ENCODE results near the gene PARD3.

Gene PARD3

GRCh38 chr10:34081347-34081743 is 733.8 kb downstream of the PARD3 start:
- TF ChIP-seq CTBP1 (IDR thresholded peaks at IDR 0.05; ENCODE audit: borderline replicate concordance) (no peak), NFRKB (IDR thresholded peaks at IDR 0.05) (no peak), ELF4 (IDR thresholded peaks at IDR 0.05) (no peak), ARNT (IDR thresholded peaks at IDR 0.05) (no peak), FOXM1 (IDR thresholded peaks at IDR 0.05; ENCODE audit: borderline replicate concordance) (no peak), ZNF384 (IDR thresholded peaks at IDR 0.05) (no peak)
- ChIA-PET POLR2A (no interaction called here), CTCF (no interaction called here)
- no peak for DNase-seq (ENCODE audit: extremely low spot score)

- POLR2A ChIA-PET = no interaction called here
- TF ChIP-seq SUZ12 (IDR thresholded peaks at IDR 0.05) = no peak
- TF ChIP-seq SP1 (IDR thresholded peaks at IDR 0.05) = no peak
- no peak for TF ChIP-seq PKNOX1 (IDR thresholded peaks at IDR 0.05)
- no peak for TF ChIP-seq ARNT (IDR thresholded peaks at IDR 0.05)
- TF ChIP-seq ZNF384 (IDR thresholded peaks at IDR 0.05) = no peak
- TF ChIP-seq TARDBP (IDR thresholded peaks at IDR 0.05) = no peak
- TF ChIP-seq FOXA1 (IDR thresholded peaks at IDR 0.05) = no peak
- no peak for TF ChIP-seq HDGF (IDR thresholded peaks at IDR 0.05; ENCODE audit: borderline replicate concordance)
- no peak for TF ChIP-seq FOXK2 (IDR thresholded peaks at IDR 0.05)
- no peak for TF ChIP-seq ELF4 (IDR thresholded peaks at IDR 0.05)
- TF ChIP-seq LEF1 (IDR thresholded peaks at IDR 0.05; ENCODE audit: borderline replicate concordance) = no peak
- no peak for TF ChIP-seq CTBP1 (IDR thresholded peaks at IDR 0.05; ENCODE audit: borderline replicate concordance)
- no peak for TF ChIP-seq BHLHE40 (IDR thresholded peaks at IDR 0.05; ENCODE audit: borderline replicate concordance)
- TF ChIP-seq NFRKB (IDR thresholded peaks at IDR 0.05) = no peak
- no peak for TF ChIP-seq FOXM1 (IDR thresholded peaks at IDR 0.05; ENCODE audit: borderline replicate concordance)
- TF ChIP-seq L3MBTL2 (conservative IDR thresholded peaks at IDR 0.05) = no peak
- no peak for DNase-seq (ENCODE audit: extremely low spot score)
- CTCF ChIA-PET = no interaction called here
Observed at GRCh38 chr10:34080485-34081346, 734.4 kb downstream of the PARD3 start.

GRCh38 chr10:34079702-34080484 is 735.2 kb downstream of the PARD3 start:
- TF ChIP-seq BHLHE40 (IDR thresholded peaks at IDR 0.05; ENCODE audit: borderline replicate concordance) (no peak), SP1 (IDR thresholded peaks at IDR 0.05) (no peak), PKNOX1 (IDR thresholded peaks at IDR 0.05) (no peak), CTBP1 (IDR thresholded peaks at IDR 0.05; ENCODE audit: borderline replicate concordance) (no peak), HDGF (IDR thresholded peaks at IDR 0.05; ENCODE audit: borderline replicate concordance) (no peak), TARDBP (IDR thresholded peaks at IDR 0.05) (no peak), ELF4 (IDR thresholded peaks at IDR 0.05) (no peak), FOXM1 (IDR thresholded peaks at IDR 0.05; ENCODE audit: borderline replicate concordance) (no peak), NFRKB (IDR thresholded peaks at IDR 0.05) (no peak)
- ChIA-PET CTCF (no interaction called here), POLR2A (no interaction called here)

GRCh38 chr10:34078745-34079470 is 736.2 kb downstream of the PARD3 start:
- no peak for DNase-seq (ENCODE audit: extremely low spot score)
- TF ChIP-seq CTBP1 (IDR thresholded peaks at IDR 0.05; ENCODE audit: borderline replicate concordance) (no peak), TARDBP (IDR thresholded peaks at IDR 0.05) (no peak), PKNOX1 (IDR thresholded peaks at IDR 0.05) (no peak), NFRKB (IDR thresholded peaks at IDR 0.05) (no peak)
- ChIA-PET CTCF (no interaction called here), POLR2A (no interaction called here)

More at GRCh38 chr10:34079702-34080484, 735.2 kb downstream of the PARD3 start:
- no peak for DNase-seq (ENCODE audit: extremely low spot score)

GRCh38 chr10:34078017-34078744 is 736.9 kb downstream of the PARD3 start:
- POLR2A ChIA-PET = no interaction called here
- CTCF ChIA-PET = no interaction called here

More at GRCh38 chr10:34078017-34078744, 736.9 kb downstream of the PARD3 start:
- DNase-seq (ENCODE audit: extremely low spot score) = no peak
- TF ChIP-seq SP1 (IDR thresholded peaks at IDR 0.05) (no peak), PKNOX1 (IDR thresholded peaks at IDR 0.05) (no peak), LEF1 (IDR thresholded peaks at IDR 0.05; ENCODE audit: borderline replicate concordance) (no peak), CTBP1 (IDR thresholded peaks at IDR 0.05; ENCODE audit: borderline replicate concordance) (no peak), TARDBP (IDR thresholded peaks at IDR 0.05) (no peak), ARNT (IDR thresholded peaks at IDR 0.05) (no peak), FOXK2 (IDR thresholded peaks at IDR 0.05) (no peak), SUZ12 (IDR thresholded peaks at IDR 0.05) (no peak), BHLHE40 (IDR thresholded peaks at IDR 0.05; ENCODE audit: borderline replicate concordance) (no peak), HDGF (IDR thresholded peaks at IDR 0.05; ENCODE audit: borderline replicate concordance) (no peak), NFRKB (IDR thresholded peaks at IDR 0.05) (no peak)
